Adipocyte (in vitro differentiated cells): ENCODE measurements around the gene SNTG2.

Experiments used
- DNase-seq: peaks from one replicate; pipeline ENCODE4 v3.0.0-alpha.2; 2015; ENCODE audit warnings: low read depth
- H3K27me3 ChIP-seq: replicated peaks from 2 replicates; pipeline ENCODE4 v1.7.0; 2013; ENCODE audit warnings: mild to moderate bottlenecking, low read length, moderate library complexity; ENCODE audit not compliant: control insufficient read depth, insufficient read depth
- H3K36me3 ChIP-seq: 2 replicates; pipeline ENCODE4 v1.7.0; 2013; ENCODE audit warnings: low read length, mild to moderate bottlenecking, moderate library complexity; ENCODE audit not compliant: control insufficient read depth, insufficient read depth, severe bottlenecking
- H3K4me1 ChIP-seq: 2 replicates; pipeline ENCODE4 v1.7.0; 2013; ENCODE audit warnings: mild to moderate bottlenecking, low read length, moderate library complexity; ENCODE audit not compliant: control insufficient read depth, insufficient read depth
- H3K4me3 ChIP-seq: 2 replicates; pipeline ENCODE4 v1.7.0; 2013; ENCODE audit warnings: mild to moderate bottlenecking, low read length, moderate library complexity
- H3K9ac ChIP-seq: 2 replicates; pipeline ENCODE4 v1.7.0; 2013; ENCODE audit warnings: mild to moderate bottlenecking, low read length, moderate library complexity
- H3K9me3 ChIP-seq: 2 replicates; pipeline ENCODE4 v1.7.0; 2013; ENCODE audit warnings: mild to moderate bottlenecking, low read length, moderate library complexity; ENCODE audit not compliant: control insufficient read depth

Gene SNTG2

GRCh38 chr2:955829-956731 is 5.4 kb downstream of the SNTG2 start:
- Histone ChIP-seq H3K27me3 (peaks cover 56% of the 10 kb centered on the region), H3K9me3 (no peaks in the 10 kb centered on the region), H3K36me3 (no peaks in the 10 kb centered on the region), H3K4me3 (no peak overlapping the region), H3K4me1 (peaks cover 3% of the 10 kb centered on the region), H3K9ac (no peak overlapping the region)
- DNase-seq = no peak

GRCh38 chr2:959457-959856 is 8.8 kb downstream of the SNTG2 start:
- H3K4me3 ChIP-seq = no peak overlapping the region
- no peaks in the 10 kb centered on the region for H3K9me3 ChIP-seq
- no peaks in the 10 kb centered on the region for H3K36me3 ChIP-seq
- DNase-seq = no peak
- H3K9ac ChIP-seq = no peak overlapping the region
- peaks cover 14% of the 10 kb centered on the region for H3K4me1 ChIP-seq
- peaks cover 35% of the 10 kb centered on the region for H3K27me3 ChIP-seq

- Histone ChIP-seq H3K9me3 (no peaks in the 10 kb centered on the region), H3K9ac (no peak overlapping the region), H3K4me1 (peaks cover 14% of the 10 kb centered on the region), H3K36me3 (no peaks in the 10 kb centered on the region), H3K4me3 (no peak overlapping the region), H3K27me3 (peaks cover 38% of the 10 kb centered on the region)
- no peak for DNase-seq
These were observed 9.6 kb downstream of the SNTG2 start for GRCh38 chr2:960061-960736.

- peak overlapping the region; percentile 4 for H3K9ac ChIP-seq
- peak; percentile 56 for DNase-seq
- no peaks in the 10 kb centered on the region for H3K36me3 ChIP-seq
- H3K4me1 ChIP-seq = peaks cover 14% of the 10 kb centered on the region
- H3K4me3 ChIP-seq = peak overlapping the region; percentile 40
- H3K27me3 ChIP-seq = peaks cover 38% of the 10 kb centered on the region
- no peaks in the 10 kb centered on the region for H3K9me3 ChIP-seq
These were observed 11.1 kb downstream of the SNTG2 start for GRCh38 chr2:961786-962185.

- DNase-seq = no peak
- H3K36me3 ChIP-seq = no peaks in the 10 kb centered on the region
- H3K4me1 ChIP-seq = peaks cover 14% of the 10 kb centered on the region
- no peak overlapping the region for H3K4me3 ChIP-seq
- peaks cover 3% of the 10 kb centered on the region for H3K9me3 ChIP-seq
- no peak overlapping the region for H3K9ac ChIP-seq
- H3K27me3 ChIP-seq = peaks cover 26% of the 10 kb centered on the region
These were observed 13.2 kb downstream of the SNTG2 start for GRCh38 chr2:963876-964275.

- Histone ChIP-seq H3K27me3 (peaks cover 21% of the 10 kb centered on the region), H3K9me3 (peaks cover 10% of the 10 kb centered on the region), H3K4me3 (no peak overlapping the region)
These were observed 13.9 kb downstream of the SNTG2 start for GRCh38 chr2:964562-964961.

GRCh38 chr2:965640-966147 is 15.0 kb downstream of the SNTG2 start:
- Histone ChIP-seq H3K9ac (no peak overlapping the region), H3K36me3 (no peaks in the 10 kb centered on the region), H3K4me1 (peaks cover 13% of the 10 kb centered on the region), H3K4me3 (no peak overlapping the region), H3K27me3 (peaks cover 12% of the 10 kb centered on the region), H3K9me3 (peaks cover 12% of the 10 kb centered on the region)
- DNase-seq = no peak

More at GRCh38 chr2:964562-964961, 13.9 kb downstream of the SNTG2 start:
- Histone ChIP-seq H3K36me3 (no peaks in the 10 kb centered on the region), H3K4me1 (peaks cover 14% of the 10 kb centered on the region), H3K9ac (no peak overlapping the region)
- no peak for DNase-seq

GRCh38 chr2:973129-973528 is 22.5 kb downstream of the SNTG2 start:
- H3K27me3 ChIP-seq = no peaks in the 10 kb centered on the region
- H3K9me3 ChIP-seq = peaks cover 12% of the 10 kb centered on the region
- no peak overlapping the region for H3K9ac ChIP-seq
- no peak for DNase-seq
- H3K36me3 ChIP-seq = no peaks in the 10 kb centered on the region
- no peaks in the 10 kb centered on the region for H3K4me1 ChIP-seq
- no peak overlapping the region for H3K4me3 ChIP-seq

GRCh38 chr2:974054-974453 is 23.4 kb downstream of the SNTG2 start:
- H3K4me1 ChIP-seq = no peaks in the 10 kb centered on the region
- H3K27me3 ChIP-seq = peaks cover 2% of the 10 kb centered on the region
- no peak for DNase-seq
- H3K9ac ChIP-seq = no peak overlapping the region
- no peaks in the 10 kb centered on the region for H3K36me3 ChIP-seq
- H3K4me3 ChIP-seq = no peak overlapping the region
- peaks cover 7% of the 10 kb centered on the region for H3K9me3 ChIP-seq

- no peak for DNase-seq
- no peak overlapping the region for H3K9ac ChIP-seq
- no peaks in the 10 kb centered on the region for H3K4me1 ChIP-seq
- H3K4me3 ChIP-seq = no peak overlapping the region
- H3K36me3 ChIP-seq = no peaks in the 10 kb centered on the region
- peaks cover 2% of the 10 kb centered on the region for H3K27me3 ChIP-seq
- H3K9me3 ChIP-seq = peaks cover 3% of the 10 kb centered on the region
These were observed 23.9 kb downstream of the SNTG2 start for GRCh38 chr2:974502-974901.

- Histone ChIP-seq H3K9ac (no peak overlapping the region), H3K27me3 (peaks cover 2% of the 10 kb centered on the region), H3K9me3 (no peaks in the 10 kb centered on the region)
These were observed 24.4 kb downstream of the SNTG2 start for GRCh38 chr2:975095-975494.

More at GRCh38 chr2:975095-975494, 24.4 kb downstream of the SNTG2 start:
- DNase-seq = no peak
- H3K36me3 ChIP-seq = no peaks in the 10 kb centered on the region
- H3K4me3 ChIP-seq = no peak overlapping the region
- no peaks in the 10 kb centered on the region for H3K4me1 ChIP-seq
